ENCODE measurements around the gene ZNF429. TPM values are rescaled to one million over a fixed set of nuclear protein-coding genes. Genes with fewer than 3 reads are reported as not detected.
A peak's percentile ranks its signal among the peaks of the same experiment; 100 is the strongest.
"Not testable (repeated sequence)": the region's sequence is repeated elsewhere in the genome, so short reads cannot be mapped to it uniquely, and the experiment has no call there.

ZNF429 gene
- 26.1 TPM for total RNA-seq

GRCh38 chr19:21505459-21506451, at the start of gene ZNF429:
ZNF429 (plus strand) TSS chr19:21505602; CDS start chr19:21505772, 170 bp downstream.
- DNase-seq (ENCODE audit: low read depth in 2 of 3, low spot score in 2 of 3), result peak; percentile 68 to 97 (median 95)

- no peak for DNase-seq (ENCODE audit: low read depth in 2 of 3, low spot score in 2 of 3)
These were observed 44.7 kb upstream of the ZNF429 start for GRCh38 chr19:21460686-21461085.

GRCh38 chr19:21462540-21462939, 42.9 kb upstream of the ZNF429 start:
- no peak for DNase-seq (ENCODE audit: low read depth in 2 of 3, low spot score in 2 of 3)

- peak in 2 of 3 donors; percentile 88 to 95 for DNase-seq (ENCODE audit: low read depth in 2 of 3, low spot score in 2 of 3)
These were observed 41.8 kb upstream of the ZNF429 start for GRCh38 chr19:21463449-21464105.

GRCh38 chr19:21466627-21467026, 38.8 kb upstream of the ZNF429 start:
- DNase-seq (ENCODE audit: low read depth in 2 of 3, low spot score in 2 of 3), result no peak

- peak in 1 of 3 donors; percentile 48 for DNase-seq (ENCODE audit: low read depth in 2 of 3, low spot score in 2 of 3)
These were observed 36.6 kb upstream of the ZNF429 start for GRCh38 chr19:21468791-21469190.

GRCh38 chr19:21472507-21472906, 32.9 kb upstream of the ZNF429 start:
- DNase-seq (ENCODE audit: low read depth in 2 of 3, low spot score in 2 of 3), result no peak

- DNase-seq (ENCODE audit: low read depth in 2 of 3, low spot score in 2 of 3), result peak; percentile 37 to 94 (median 84)
These were observed 30.7 kb upstream of the ZNF429 start for GRCh38 chr19:21474671-21475181.

GRCh38 chr19:21482361-21482760, 23.0 kb upstream of the ZNF429 start:
- DNase-seq (ENCODE audit: low read depth in 2 of 3, low spot score in 2 of 3), result not testable (repeated sequence)

GRCh38 chr19:21482863-21483276, 22.5 kb upstream of the ZNF429 start:
- DNase-seq (ENCODE audit: low read depth in 2 of 3, low spot score in 2 of 3), result peak; percentile 64 to 88 (median 80)

- peak; percentile 53 to 72 (median 57) for DNase-seq (ENCODE audit: low read depth in 2 of 3, low spot score in 2 of 3)
These were observed 21.7 kb upstream of the ZNF429 start for GRCh38 chr19:21483589-21484170.

GRCh38 chr19:21484631-21485030, 20.8 kb upstream of the ZNF429 start:
- DNase-seq (ENCODE audit: low read depth in 2 of 3, low spot score in 2 of 3), result no peak

GRCh38 chr19:21485926-21486325, 19.5 kb upstream of the ZNF429 start:
- DNase-seq (ENCODE audit: low read depth in 2 of 3, low spot score in 2 of 3), result no peak

GRCh38 chr19:21487969-21488368, 17.4 kb upstream of the ZNF429 start:
- DNase-seq (ENCODE audit: low read depth in 2 of 3, low spot score in 2 of 3), result no peak

GRCh38 chr19:21491146-21491545, 14.3 kb upstream of the ZNF429 start:
- no peak for DNase-seq (ENCODE audit: low read depth in 2 of 3, low spot score in 2 of 3)

GRCh38 chr19:21492947-21493906, 12.2 kb upstream of the ZNF429 start:
- DNase-seq (ENCODE audit: low read depth in 2 of 3, low spot score in 2 of 3), result no peak

- DNase-seq (ENCODE audit: low read depth in 2 of 3, low spot score in 2 of 3), result no peak
These were observed 8.5 kb upstream of the ZNF429 start for GRCh38 chr19:21496876-21497275.

- no peak for DNase-seq (ENCODE audit: low read depth in 2 of 3, low spot score in 2 of 3)
These were observed 6.8 kb upstream of the ZNF429 start for GRCh38 chr19:21498651-21499050.

- no peak for DNase-seq (ENCODE audit: low read depth in 2 of 3, low spot score in 2 of 3)
These were observed 2.8 kb downstream of the ZNF429 start for GRCh38 chr19:21508198-21508597.

- not testable (repeated sequence) for DNase-seq (ENCODE audit: low read depth in 2 of 3, low spot score in 2 of 3)
These were observed 5.7 kb downstream of the ZNF429 start for GRCh38 chr19:21511058-21511457.
